Adipocyte (in vitro differentiated cells): ENCODE measurements around the gene USH2A.

Source experiments
- DNase-seq: peaks from one replicate; pipeline ENCODE4 v3.0.0-alpha.2; 2015; ENCODE audit warnings: low read depth
- H3K27me3 ChIP-seq: replicated peaks from 2 replicates; pipeline ENCODE4 v1.7.0; 2013; ENCODE audit warnings: mild to moderate bottlenecking, low read length, moderate library complexity; ENCODE audit not compliant: control insufficient read depth, insufficient read depth
- H3K36me3 ChIP-seq: 2 replicates; pipeline ENCODE4 v1.7.0; 2013; ENCODE audit warnings: low read length, mild to moderate bottlenecking, moderate library complexity; ENCODE audit not compliant: control insufficient read depth, insufficient read depth, severe bottlenecking
- H3K4me1 ChIP-seq: 2 replicates; pipeline ENCODE4 v1.7.0; 2013; ENCODE audit warnings: mild to moderate bottlenecking, low read length, moderate library complexity; ENCODE audit not compliant: control insufficient read depth, insufficient read depth
- H3K4me3 ChIP-seq: 2 replicates; pipeline ENCODE4 v1.7.0; 2013; ENCODE audit warnings: mild to moderate bottlenecking, low read length, moderate library complexity
- H3K9ac ChIP-seq: 2 replicates; pipeline ENCODE4 v1.7.0; 2013; ENCODE audit warnings: mild to moderate bottlenecking, low read length, moderate library complexity
- H3K9me3 ChIP-seq: 2 replicates; pipeline ENCODE4 v1.7.0; 2013; ENCODE audit warnings: mild to moderate bottlenecking, low read length, moderate library complexity; ENCODE audit not compliant: control insufficient read depth

USH2A gene

DNA sequence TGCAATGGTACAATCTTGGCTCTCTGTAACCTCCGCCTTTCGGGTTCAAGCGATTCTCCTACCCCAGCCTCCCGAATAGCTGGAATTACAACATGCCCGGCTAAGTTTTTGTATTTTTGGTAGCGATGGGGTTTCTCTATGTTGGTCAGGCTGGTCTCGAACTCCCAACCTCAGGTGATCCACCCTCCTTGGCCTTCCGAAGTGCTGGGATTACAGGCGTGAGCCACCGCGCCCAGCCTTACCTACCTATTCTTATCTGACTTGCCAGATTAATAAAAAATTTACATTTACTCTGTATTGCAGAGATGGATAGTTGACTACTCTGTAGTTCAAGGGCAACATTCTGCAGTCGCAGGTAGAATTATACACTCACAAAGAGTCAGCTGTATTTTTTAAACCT is 496.6 kb downstream of the USH2A start:
- Histone ChIP-seq H3K27me3 (no peaks in the 10 kb centered on the region), H3K4me1 (no peaks in the 10 kb centered on the region), H3K36me3 (no peaks in the 10 kb centered on the region), H3K4me3 (no peak overlapping the region), H3K9me3 (no peaks in the 10 kb centered on the region), H3K9ac (no peak overlapping the region)
- no peak for DNase-seq

DNA sequence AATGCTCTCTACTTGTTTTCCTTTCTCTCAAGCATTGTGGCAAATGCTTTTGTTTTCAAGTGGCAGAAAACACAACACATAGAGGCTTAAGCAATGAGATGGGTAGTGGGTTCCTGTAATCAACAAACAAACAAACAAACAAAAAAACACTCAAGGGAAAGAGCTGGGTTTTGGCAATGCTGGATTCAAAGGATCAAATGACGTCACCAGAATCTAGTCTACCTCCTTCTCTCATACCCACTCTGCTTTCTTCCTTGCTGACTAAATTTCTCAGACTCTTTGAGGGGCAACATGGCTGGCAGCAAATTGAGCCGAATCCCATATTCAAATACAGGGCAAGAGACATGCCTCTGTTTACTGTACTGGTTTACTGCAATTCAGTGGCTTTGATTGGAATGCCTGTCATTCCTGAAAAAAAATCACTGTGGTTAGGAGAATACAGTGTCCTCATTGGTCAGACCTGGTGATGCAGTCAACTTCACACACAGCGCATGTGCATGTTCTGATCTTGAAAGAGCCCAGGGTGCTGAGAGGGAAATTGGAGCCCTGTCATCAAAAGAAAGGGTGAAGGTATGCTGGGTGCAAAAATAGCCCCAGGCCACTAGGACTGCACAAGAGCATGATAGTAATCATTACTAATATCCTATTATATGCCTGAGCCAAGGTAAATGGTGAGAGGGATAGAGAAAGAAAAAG is 500.0 kb downstream of the USH2A start:
- Histone ChIP-seq H3K36me3 (no peaks in the 10 kb centered on the region), H3K27me3 (no peaks in the 10 kb centered on the region), H3K4me3 (no peak overlapping the region), H3K9ac (no peak overlapping the region), H3K4me1 (no peaks in the 10 kb centered on the region), H3K9me3 (no peaks in the 10 kb centered on the region)
- peak; percentile 36 for DNase-seq

DNA sequence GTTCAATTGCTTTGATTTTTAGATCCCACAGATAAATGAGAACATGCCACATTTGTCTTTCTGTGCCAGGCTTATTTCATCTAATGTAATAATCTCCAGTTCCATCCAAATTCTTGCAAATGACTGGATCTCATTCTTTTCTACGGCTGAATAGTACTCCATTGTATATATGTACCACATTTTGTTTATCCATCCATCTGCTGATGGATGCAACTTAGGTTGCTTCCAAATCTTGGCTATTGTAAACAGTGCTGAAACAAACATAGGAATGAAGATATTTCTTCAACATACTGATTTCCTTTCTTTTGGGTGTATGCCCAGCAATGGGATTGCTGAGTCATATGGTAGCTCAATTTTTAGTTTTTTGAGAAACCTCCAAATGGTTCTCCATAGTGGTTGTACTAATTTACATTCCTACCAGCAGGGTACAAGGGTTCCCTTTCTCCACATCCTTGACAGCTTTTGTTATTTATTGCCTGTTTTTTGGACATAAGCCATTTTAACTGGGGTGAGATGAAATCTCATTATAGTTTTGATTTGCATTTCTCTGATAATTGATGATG is 511.8 kb downstream of the USH2A start:
- Histone ChIP-seq H3K9me3 (no peaks in the 10 kb centered on the region), H3K4me3 (no peak overlapping the region), H3K36me3 (no peaks in the 10 kb centered on the region), H3K4me1 (no peaks in the 10 kb centered on the region), H3K9ac (no peak overlapping the region), H3K27me3 (no peaks in the 10 kb centered on the region)
- peak; percentile 19 for DNase-seq

DNA sequence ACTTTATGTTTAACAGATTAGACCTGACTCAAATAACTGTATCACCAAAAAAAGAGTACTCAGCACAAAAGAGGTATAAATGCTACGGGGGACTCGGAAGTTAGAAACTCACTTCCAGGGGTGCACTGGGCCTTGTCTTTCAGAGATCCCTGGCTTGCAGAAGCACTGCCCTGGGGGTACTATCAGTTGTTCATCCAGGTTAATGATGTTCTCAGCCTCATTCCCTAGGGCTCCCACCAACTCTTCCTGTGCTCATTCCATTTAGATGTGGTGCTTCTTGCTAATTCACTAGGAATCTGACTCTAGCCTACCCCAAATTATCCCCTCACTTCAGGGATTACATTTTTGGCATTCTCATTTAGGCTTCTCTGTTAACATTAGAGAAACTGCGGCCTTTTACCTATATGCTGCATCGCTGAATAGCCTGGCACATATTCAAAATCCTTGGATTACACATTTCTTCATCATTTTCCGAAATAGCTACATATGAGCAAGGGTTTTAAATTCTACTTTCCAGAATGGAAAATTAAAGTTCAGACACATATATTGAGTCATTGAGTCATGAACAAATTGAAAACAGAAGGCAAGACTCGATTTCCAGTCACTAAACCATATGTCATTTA is 517.6 kb downstream of the USH2A start:
- Histone ChIP-seq H3K36me3 (no peaks in the 10 kb centered on the region), H3K9ac (no peak overlapping the region), H3K27me3 (no peaks in the 10 kb centered on the region), H3K4me3 (no peak overlapping the region), H3K4me1 (peaks cover 14% of the 10 kb centered on the region), H3K9me3 (no peaks in the 10 kb centered on the region)
- peak; percentile 80 for DNase-seq

DNA sequence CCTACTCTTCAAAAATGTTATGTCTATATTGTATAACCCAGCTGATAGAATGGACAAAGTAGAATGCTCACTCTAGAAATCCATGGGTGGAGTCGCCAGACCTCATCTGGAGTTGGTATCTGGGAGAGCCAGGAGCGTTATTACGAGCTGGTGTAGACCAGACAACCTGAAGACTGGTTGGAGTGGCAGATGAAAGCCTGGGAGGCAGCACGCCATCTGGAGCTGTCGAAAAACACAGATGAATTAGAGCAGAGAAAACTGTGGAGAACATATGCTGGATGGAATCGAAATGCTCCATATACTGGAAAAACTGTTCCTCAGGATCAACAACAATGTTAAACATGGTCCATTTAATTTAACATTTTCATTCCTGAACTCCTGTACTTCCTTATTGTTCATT is 522.6 kb downstream of the USH2A start:
- no peaks in the 10 kb centered on the region for H3K36me3 ChIP-seq
- no peak for DNase-seq
- H3K9me3 ChIP-seq: no peaks in the 10 kb centered on the region
- H3K4me1 ChIP-seq: peaks cover 8% of the 10 kb centered on the region
- no peak overlapping the region for H3K4me3 ChIP-seq
- H3K27me3 ChIP-seq: no peaks in the 10 kb centered on the region
- H3K9ac ChIP-seq: no peak overlapping the region

DNA sequence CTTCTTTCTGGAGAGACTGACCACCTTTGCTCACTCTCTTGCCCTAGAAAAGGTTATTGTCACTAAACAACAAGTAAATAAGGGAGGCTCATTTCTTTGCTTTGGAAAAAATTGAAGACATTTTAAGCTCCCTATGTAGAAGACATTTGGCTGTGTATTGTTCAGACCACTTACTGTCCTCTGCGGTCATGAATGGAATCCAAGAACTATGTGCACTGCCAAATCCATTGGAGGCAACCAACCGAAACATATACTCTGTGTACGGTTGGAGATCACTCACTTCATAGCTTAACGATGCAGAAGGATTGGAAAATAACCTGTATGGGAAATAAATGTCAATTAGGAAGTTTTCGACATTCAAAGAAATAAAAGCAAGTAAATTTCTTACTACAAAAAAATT is 523.3 kb downstream of the USH2A start:
- Histone ChIP-seq H3K4me1 (peaks cover under 1% of the 10 kb centered on the region), H3K27me3 (no peaks in the 10 kb centered on the region), H3K9me3 (no peaks in the 10 kb centered on the region), H3K9ac (no peak overlapping the region), H3K36me3 (no peaks in the 10 kb centered on the region), H3K4me3 (no peak overlapping the region)
- DNase-seq: no peak

GRCh38 chr1:215895893-215896292 is 527.4 kb downstream of the USH2A start:
- Histone ChIP-seq H3K4me3 (no peak overlapping the region), H3K9ac (no peak overlapping the region), H3K9me3 (no peaks in the 10 kb centered on the region), H3K4me1 (peaks cover 15% of the 10 kb centered on the region), H3K36me3 (no peaks in the 10 kb centered on the region), H3K27me3 (no peaks in the 10 kb centered on the region)
- DNase-seq: no peak

DNA sequence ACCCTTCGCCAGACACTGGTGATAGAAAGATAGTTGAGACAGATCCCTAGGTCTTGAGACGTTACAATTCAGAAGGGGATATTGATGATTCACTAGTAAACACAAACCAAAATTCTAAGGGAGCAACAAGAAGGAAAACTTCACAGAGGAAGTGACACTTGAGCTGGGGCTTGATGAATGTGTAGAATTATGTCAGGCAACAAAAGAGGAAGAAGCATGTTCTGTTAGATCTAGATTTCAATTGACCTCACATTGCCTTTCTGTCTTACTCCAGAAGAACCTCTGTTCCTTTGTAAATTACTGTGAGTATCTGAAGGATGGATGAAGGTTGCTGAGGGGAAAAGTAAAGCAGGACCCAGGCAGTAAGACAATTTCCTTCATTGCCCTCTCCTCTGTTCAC is 528.0 kb downstream of the USH2A start:
- Histone ChIP-seq H3K27me3 (no peaks in the 10 kb centered on the region), H3K4me1 (peaks cover 21% of the 10 kb centered on the region), H3K36me3 (no peaks in the 10 kb centered on the region), H3K9me3 (no peaks in the 10 kb centered on the region), H3K9ac (no peak overlapping the region), H3K4me3 (no peak overlapping the region)
- DNase-seq: no peak

DNA sequence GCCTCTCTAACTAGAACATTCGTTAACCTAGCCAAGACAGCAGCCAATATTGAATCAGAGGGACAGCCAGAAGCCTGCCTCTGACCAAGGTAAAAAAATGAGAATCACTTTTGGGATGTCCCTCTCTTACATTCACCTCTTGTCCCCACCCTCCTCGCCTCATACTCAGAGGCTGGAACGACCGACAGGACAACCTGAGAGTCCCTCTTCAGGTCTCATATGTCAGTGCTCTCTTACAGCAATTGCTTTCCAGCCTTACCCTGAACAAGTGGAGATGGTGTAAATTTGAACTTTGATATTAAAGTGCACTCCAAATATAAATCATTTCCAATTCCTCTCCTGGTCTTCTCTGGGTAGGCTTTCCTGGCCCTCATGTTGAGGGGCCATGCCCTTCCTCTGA is 528.6 kb downstream of the USH2A start:
- Histone ChIP-seq H3K9ac (no peak overlapping the region), H3K36me3 (no peaks in the 10 kb centered on the region), H3K27me3 (no peaks in the 10 kb centered on the region), H3K4me3 (no peak overlapping the region), H3K4me1 (peaks cover 28% of the 10 kb centered on the region), H3K9me3 (no peaks in the 10 kb centered on the region)
- DNase-seq: no peak

DNA sequence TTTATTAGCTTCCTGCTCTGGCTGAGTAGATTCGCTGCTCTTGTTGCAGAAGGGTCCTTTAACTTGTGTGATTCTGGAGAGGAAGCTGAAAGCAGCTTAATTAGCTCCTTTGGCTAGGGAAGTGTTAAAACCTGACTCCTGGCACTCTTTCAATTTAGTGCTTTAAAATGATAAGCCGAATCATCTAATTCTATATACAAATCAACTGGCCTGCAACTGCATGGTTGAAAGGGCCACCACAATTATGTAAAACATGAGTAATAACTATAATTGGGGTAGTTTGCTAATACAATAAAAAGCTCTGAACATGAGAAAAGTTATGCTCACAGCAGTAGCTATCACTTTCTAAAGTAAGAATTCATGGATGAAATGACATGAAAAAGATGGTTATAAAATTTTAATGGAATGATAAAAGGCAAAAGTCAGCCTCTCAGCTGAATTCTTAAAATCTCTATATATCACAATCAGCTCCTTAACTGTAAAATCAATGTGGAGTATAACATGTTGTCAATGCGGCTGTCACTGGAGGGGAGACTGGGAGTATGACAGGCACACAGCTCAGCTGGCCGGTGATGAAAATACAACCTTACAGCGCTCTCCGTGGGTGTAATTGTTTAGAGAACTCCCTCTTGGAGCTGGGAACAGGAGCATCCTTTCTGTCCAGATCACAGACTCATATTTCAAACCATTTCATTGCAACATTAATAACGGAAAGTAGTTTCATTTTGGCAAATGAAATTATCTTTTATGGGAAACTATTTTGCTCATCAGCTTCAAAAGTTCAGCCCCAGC is 531.8 kb downstream of the USH2A start:
- peak overlapping the region; percentile 49 for H3K4me3 ChIP-seq
- no peaks in the 10 kb centered on the region for H3K27me3 ChIP-seq
- peaks cover 30% of the 10 kb centered on the region for H3K4me1 ChIP-seq
- H3K9me3 ChIP-seq: no peaks in the 10 kb centered on the region
- DNase-seq: peak; percentile 51
- peak overlapping the region; percentile 5 for H3K9ac ChIP-seq
- no peaks in the 10 kb centered on the region for H3K36me3 ChIP-seq

DNA sequence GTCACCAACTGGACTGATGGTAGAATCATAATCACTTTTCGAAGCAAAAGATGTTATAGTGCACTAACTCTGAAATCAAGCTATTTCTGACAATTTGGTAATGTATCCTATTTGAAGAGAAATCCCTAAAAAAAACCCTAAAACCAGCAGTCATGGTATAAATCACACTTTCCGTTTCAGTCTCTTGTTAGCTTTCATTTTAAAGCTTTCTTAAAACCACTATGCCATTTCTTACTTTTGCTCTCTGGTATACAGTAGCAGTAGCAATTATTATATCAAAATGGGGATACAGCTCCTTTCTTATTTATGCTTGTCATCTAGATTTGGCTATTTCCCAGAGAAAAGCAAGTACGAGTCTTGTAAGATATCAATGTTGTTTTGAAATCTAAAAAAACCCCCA is 532.8 kb downstream of the USH2A start:
- H3K9me3 ChIP-seq: no peaks in the 10 kb centered on the region
- H3K4me3 ChIP-seq: peak overlapping the region; percentile 44
- DNase-seq: no peak
- no peaks in the 10 kb centered on the region for H3K27me3 ChIP-seq
- no peak overlapping the region for H3K9ac ChIP-seq
- peaks cover 30% of the 10 kb centered on the region for H3K4me1 ChIP-seq
- H3K36me3 ChIP-seq: no peaks in the 10 kb centered on the region
